CD4-positive, alpha-beta T cell treated with Interleukin-6 for 4 hours (primary cell): ENCODE results near the gene GPATCH2.
A peak's percentile ranks its signal among the peaks of the same experiment; 100 is the strongest.
"Not testable (repeated sequence)": the region's sequence is repeated elsewhere in the genome, so short reads cannot be mapped to it uniquely, and the experiment has no call there.

Source experiments
- DNase-seq: peaks from one replicate; pipeline ENCODE4 v3.0.0-alpha.2; 2020; ENCODE audit warnings: mixed read lengths

The GPATCH2 gene

DNA sequence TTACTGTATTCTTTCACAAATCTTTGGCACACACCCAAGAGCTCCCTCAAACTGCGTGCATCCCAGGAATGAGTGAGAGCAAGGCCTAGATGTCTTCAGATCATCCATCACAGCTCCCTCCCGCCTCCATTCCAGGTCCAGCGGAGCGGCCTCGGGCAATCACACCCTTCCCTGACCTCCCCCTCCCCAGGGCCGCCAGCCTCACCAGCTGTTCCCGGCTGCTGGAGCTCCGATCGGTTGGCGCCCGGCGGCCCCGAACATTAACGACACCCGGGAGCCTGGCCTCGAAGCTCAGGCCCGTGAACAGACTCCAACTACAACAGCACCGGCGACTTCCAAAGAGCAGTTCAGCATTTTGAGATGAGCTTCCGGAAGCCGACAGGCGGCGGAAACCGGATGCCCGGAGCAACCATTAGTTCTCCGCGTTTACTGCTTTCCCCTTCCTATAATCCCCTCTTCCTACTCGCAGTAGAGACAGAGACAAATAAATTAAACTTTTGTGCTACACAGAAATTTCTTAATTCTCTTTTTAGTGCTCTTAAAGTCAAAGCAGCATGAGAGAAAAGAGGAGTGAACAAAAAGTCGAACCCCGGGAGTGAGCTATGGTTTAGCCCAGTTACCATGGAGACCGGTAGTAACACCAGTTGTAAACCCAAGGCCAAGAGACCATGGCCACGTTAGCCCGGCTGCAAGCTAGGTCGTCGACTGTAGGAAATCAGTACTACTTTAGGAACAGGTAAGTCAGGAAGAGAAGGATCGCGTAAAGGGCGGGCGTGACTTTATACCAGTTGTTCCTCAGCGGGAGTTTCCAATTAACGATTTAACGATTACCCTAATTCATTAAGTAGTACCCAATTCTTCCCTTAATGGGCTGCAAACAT, at the start of gene GPATCH2, which contains the start of gene SPATA17:
TSS of gene GPATCH2 (minus strand) at position 380 of the 881 bp plus-strand sequence. CDS start at position 261, 119 bp downstream.
TSS of gene SPATA17 (plus strand) at position 634 of the 881 bp plus-strand sequence. CDS start at position 669, 35 bp downstream.
- peak; percentile 78 for DNase-seq

DNA sequence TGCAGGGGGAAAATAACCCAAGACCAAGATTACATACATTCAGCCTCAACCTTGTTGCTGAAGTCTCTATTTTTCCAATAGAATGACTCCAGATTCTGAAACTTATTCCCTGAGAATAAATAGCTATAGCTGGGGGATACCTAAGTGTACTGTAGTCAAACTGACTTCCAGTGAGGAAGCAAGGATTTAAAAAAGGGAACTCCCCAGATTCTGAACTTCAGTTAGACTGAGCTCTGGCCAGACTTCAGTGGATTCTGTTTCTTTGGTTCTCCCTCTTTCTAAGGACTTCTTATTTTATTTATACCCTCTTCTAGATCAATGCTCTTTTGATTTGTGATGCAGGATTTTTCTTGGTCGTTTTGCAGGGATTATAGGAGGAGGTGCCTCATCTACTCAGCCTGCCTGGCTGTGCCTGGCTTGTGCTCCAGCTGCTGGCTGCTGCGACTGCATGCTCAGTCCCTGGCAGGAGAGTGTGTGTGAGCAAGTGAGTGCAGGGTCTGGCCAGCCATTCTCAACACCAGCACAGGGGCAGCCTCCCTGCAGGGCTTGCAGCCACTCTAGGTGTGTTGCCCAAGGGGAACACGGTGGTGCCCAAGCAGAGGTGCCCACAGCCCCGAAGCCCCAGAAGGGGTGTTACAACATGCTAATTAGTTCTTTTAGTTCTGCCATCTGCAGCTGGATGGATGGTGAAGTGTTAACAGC, 43.3 kb upstream of the GPATCH2 start:
- DNase-seq, result no peak

DNA sequence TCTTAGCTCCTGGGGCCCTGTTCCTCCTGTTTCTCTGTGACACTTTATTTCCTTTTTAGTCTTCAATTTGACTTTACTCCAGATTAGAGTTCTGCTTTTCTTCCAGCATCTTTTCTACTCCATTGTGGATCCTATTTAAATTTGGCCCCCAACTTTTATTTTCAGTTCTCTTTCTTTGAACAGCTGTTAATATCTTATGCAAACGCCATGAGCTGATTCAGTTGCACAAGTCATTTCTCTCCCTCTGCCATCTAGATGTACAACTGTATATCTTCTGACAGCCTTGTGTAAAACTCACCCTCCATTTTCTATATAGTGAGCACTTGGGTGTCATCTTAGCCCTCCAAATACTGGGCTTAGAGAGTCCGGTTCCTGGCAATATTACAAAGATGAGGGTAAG, 42.5 kb upstream of the GPATCH2 start:
- DNase-seq, result no peak

DNA sequence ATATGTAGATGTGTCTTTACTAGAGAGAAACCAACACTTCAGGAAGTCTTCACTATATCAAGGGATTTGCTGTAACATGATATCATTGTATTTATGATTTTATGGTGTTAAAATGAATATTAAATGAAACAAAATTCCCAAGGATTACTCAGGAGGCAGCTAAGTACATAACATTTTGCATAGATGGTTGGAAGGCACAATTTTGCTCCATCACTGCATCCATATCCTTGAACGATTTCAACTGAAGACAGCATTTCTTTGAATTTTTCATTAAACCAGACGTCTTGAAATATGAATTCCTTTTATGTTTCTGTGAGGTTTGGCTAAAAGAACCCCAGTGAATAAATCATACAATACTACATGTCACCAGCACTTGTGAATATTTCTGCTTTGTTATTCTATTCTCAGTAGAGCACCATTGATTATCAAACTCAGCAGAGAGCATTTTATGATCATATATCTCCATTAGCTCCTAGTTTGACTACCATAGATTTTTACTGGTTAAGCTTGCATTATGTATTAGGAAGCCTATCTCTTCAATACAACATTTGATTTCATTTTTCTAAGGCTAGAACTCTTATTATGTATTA, 37.6 kb upstream of the GPATCH2 start:
- no peak for DNase-seq

DNA sequence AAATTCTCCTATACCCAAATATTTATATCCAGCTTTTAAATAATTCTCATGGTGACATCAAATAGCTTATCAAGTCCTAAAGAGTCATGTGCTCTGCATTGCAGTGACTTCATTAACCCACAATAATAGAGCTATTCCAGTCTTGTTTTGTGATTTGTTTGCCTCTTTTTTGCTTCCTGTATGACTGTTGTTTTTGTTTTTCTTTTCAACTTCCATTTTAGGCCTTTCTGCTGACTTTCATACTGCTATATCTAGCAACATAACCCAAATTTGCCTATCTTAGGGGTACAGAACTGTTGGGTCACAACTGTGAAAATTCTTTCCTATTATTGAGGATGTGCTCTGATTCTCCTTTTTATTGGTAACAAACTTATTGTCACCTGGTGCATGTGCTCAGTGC, 30.5 kb upstream of the GPATCH2 start:
- DNase-seq, result no peak

DNA sequence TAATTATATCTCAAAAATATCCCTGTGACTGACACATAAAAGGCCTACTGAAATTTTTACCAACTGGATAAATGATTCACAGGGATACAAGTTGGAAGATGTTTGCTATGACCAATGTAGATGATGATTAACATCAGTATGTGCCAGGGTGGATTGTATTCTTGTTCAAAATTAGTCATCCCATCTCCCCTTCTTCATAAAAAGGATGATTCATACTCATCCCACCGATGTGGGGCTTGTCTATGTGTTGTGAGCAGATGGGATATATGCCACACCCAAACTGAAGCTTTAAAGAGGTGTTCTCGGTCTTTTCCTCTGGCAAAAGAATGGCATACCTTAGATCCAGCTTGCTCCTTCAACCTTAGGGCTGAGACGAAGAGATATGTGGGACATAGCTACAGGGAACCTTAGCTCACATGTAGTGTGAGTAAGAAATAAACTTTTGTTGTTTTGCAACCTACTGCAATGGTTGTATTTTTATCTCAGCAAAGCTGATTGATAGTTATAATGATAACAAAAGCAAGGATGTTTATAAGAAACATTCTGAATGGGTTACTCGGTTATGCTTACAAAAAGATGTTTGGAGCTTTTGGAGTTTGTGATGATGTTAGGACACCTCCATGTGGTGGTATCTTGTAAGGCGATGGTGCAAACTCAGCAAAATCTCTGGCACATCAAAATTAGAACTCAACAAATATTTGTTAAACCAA, 29.6 kb upstream of the GPATCH2 start:
- no peak for DNase-seq

DNA sequence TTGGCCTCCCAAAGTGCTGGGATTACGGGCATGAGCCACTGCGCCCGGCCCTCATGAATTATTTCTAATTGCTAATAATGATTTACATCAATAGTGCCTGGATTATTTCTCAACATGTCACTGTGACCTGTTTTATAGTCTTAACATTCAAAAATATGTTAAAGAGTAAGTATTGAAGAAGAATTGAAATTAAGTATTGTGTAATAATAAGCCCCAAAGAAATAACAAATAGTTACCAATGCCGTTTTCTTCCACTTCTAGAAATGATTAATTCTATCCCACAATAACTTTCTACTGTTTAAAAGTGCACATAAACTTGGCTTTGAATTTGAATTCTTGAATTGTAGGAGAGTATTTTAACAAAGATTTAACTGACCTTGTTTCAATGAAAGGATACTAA, 19.8 kb upstream of the GPATCH2 start:
- no peak for DNase-seq

DNA sequence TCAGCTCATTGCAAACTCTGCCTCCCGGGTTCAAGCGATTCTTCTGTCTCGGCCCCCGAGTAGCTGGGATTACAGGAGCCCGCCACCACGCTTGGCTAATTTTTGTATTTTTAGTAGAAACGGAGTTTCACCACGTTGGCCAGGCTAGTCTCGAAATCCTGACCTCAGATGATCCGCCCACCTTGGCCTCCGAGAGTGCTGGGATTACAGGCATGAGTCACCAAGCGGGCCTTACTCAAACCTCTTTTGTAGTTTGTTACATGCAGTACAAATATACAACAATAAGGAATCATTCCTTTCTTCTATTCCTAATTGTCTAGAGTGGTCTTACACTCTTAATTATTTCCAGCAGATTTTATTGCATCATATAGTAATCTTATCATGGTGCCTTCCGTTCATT, 16.9 kb upstream of the GPATCH2 start:
- no peak for DNase-seq

DNA sequence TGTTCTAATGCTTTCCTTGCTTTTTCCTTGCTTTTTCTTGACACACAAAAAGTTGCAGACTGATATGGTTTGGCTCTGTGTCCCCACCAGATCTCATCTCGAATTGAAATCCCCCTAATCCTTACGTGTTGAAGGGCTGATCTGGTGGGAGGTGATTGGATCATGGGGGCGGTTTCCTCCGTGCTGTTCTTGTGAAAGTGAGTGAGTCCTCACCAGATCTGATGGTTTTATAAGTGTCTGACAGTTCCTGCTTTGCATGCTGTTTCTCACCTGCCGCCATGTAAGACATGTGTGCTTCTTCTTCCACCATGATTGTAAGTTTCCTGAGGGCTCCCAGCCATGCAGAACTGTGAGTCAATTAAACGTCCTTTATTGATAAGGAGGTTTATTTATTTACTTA, 11.6 kb upstream of the GPATCH2 start:
- DNase-seq, result no peak

DNA sequence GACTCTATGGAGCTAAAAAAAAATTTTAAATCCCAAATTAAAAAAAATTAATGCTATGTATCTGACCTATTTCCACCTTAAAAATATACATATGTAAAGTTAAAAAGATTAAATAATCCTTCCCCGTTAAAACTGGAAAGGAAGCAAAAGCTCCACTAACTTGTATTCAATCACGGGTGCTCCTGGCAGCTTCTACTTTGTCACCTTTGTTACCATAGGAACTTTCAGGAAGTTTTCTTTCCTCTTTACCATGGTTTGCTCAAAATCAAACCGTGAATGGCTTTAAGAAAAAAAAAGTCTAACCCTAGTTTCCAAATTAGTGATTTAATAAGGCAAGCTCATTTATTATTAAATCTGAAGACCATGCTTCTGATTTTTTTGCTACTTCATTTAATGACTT, 3.5 kb downstream of the GPATCH2 start:
- no peak for DNase-seq

DNA sequence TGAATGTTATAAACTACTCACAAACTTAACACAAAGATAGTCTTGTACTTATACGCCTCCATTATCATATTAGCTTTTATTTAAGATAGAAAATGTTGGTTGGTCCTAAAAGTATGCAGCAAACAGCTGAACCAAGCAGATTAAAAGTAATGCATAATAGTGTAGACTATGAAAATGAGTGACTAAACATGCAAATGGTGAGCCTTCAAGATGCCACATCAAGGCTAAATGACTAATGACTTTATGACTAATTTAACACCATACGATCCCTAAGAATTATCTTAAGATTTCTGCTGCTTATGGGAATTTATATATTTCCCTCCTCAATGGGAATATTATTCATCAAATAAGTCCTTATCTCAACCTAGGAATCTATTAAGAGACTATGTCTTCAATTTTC, 4.6 kb downstream of the GPATCH2 start:
- DNase-seq, result no peak

DNA sequence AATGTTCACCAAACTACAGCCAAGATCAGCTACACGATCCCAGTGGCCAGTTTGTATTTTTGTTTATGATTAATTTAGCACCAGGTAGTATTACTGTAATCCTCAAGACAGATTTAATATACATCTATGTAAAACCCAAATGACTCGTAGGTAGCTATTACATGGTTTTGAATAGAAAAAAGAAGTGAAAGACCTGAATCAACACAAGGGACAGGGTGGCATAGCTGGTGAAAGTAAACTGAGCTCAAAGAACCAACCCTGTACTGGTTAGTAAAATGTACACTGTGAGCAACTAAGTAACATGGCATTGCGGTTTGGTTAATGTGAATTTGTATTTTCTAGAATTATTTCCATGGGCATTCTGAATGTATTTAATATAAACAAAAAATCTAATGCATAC, 8.8 kb downstream of the GPATCH2 start:
- DNase-seq, result no peak

DNA sequence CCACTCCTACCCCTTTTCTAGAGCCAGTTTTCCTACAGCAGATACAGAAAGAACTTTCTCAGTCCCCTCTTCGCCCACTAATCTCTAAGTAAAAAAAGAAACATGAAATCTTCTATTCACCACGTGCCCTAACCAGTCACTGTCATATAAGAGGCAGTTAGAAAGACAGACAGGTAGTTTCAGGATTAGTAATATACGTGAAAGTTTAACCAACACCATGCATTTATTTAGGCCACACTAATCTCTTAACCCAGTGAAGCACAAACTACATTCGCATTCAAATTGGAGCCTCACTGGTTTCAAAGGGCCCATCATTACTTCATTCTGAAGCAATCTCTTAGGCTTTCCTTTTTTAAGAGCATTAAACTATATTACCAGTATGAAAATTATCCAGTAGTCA, 10.1 kb downstream of the GPATCH2 start:
- DNase-seq, result no peak

DNA sequence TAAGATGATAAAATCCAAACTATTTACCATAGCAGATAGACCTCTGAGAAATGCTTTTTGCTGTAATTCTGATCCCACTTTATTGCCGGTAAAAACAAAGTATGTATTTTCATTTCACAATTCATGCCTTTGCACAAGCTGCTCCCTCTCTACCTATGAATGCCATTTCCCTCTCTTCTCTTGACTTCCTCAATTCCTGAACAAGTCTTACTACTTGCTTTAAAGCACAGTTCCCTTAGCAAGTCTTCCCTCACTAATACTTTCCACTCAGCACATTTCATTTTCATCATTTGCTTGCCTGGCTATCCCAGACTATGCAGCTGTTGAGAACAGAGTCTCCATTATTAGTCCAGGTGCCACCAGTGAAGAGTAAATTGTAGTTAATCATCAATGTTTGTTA, 13.8 kb downstream of the GPATCH2 start:
- DNase-seq, result no peak

DNA sequence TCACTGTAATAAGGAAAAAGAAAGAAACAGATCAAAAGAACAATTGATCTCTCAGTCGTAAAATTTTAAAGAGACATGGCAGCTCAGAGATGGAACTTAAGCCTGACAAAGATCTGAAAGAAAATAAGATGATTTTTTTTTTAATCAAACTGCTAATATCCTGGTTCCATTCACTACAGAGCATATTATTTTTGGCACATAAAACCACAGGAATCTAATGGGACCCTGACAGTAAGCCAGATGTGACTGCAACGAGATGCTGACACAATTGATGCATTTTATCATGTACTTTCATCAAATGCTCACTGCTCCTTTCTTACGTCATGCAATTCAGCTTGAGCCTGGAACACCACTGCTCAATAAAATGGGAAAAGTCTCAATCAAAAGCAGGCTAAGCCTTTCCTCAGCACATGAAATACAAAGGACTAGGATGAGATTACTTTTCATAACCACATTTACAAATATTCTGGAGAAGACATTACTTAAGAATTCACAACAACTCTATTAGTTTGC, 16.6 kb downstream of the GPATCH2 start:
- DNase-seq, result no peak

DNA sequence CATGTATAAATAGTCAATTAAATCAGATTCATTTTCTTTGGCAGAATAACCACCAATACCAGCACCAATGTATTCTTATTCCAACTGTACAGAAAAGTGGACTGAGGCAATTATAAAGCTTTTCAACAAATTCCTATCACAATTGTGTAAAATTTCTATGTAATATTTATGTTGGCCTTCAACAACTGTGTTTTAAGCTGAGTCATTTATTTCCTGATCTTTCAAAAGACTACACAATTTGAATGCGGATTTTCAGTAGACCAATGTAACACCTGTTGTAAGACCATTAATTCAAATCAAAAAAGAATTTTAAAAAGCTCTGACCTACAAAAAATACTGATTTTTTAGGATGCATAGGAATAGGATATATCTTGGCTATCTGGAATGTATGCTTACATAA, 25.5 kb downstream of the GPATCH2 start:
- DNase-seq, result no peak

DNA sequence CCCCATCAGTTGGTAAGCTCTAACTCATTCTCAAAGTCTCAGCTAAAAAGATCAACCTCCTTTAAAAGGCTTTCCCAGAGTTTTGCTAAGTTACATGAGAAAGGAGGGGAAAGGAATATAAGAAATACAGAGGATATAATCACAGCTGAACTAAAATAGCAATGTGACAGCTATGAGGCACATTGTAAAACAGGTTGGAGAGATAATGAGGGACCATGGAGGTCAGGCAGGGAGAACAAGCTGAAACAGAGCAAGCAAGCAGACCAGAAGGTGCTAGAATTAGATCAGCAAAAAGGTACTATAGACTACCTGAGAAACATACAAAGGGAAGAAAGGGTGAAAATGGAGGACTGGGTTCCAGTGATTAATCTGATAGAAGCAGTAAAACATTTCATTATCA, 28.5 kb downstream of the GPATCH2 start:
- DNase-seq, result no peak

DNA sequence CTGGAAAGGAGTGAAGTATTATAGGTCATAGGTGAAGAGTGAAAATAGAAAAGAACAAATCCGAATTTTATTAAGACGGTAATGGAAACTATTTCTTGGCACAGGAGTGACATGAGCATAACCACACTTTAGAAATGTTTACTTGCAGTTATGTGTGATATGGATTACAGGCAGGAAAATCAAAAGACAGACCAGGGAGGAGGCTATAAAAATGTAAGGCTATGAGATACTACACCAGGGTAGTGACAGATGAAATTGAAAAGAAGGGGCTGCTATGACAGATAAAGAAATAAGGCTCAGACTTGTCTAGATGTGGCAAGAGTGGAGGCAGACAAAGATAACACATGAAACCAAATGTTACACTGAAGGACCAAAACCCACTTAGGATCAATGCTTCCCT, 31.7 kb downstream of the GPATCH2 start:
- no peak for DNase-seq

DNA sequence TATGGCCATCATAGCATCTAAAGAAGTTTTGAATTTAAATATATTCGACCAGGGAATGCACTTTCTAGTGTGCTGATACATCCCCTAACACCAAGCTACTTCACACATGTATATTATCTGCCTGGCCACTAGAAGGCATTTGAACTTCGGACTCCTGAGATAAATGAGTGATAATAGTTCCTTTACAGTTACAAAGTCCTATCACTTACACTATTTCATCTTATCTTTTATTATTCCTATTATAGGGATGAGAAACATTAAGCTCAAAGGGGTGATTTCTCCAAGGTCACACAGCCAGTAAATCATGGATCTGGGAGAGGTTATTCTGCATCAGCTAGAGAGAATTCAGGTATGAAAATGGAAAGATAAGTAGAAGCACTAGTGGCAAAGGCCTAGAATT, 40.3 kb downstream of the GPATCH2 start:
- no peak for DNase-seq

DNA sequence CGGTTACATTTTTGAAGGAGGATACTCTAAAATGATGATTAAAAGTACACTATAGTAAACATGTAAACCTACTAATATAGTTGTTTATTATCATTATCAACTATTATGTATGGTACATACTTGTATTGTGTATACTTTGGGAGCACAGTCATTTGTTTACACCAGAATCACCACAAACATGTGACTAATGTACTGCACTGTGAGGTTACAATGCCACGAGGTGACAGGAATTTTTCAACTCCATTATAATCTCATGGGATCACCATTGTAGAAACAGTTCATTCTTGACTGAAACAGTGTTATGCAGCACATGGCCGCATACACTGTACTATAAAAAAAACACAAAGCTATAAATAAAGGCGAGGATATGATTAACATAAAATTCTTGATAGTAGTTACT, 44.3 kb downstream of the GPATCH2 start:
- DNase-seq, result no peak

DNA sequence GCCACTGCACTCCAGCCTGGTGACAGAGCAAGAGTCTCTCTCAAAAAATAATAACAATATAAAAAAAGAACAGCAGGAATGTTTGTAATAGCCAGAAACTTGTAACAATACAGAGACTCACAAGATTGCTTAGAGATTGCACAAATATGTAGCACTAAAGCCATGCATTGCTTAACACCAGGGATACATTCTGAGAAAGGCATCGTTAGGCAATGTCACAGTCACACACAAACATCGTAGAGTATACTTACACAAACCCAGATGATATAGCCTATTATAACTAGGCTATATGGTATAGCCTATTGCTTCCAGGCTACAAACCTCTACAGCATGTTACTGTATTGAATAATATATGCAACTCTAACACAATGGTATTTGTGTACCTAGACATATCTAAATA, 45.3 kb downstream of the GPATCH2 start:
- no peak for DNase-seq

DNA sequence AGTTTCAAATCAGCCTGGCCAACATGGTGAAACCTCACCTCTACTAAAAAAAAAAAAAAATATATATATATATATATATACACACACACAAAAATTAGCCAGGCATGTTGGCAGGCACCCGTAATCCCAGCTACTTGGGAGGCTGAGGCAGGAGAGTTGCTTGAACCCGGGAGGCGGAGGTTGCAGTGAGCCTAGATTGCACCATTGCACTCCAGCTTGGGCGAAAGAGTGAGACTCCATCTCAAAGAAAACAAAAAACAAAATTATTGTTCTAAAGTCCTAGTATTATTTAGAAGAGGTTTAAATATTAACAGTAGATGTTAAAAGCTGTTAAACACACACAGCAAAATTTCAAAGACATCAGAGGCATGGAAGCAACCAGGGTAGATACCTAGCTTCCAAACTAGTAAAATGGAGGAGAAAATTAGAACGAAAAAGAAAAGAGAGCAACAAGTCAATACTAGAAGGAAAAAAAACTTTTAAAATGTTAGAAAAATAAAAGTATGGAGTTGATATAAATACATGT, 46.5 kb downstream of the GPATCH2 start:
- DNase-seq, result not testable (repeated sequence)

DNA sequence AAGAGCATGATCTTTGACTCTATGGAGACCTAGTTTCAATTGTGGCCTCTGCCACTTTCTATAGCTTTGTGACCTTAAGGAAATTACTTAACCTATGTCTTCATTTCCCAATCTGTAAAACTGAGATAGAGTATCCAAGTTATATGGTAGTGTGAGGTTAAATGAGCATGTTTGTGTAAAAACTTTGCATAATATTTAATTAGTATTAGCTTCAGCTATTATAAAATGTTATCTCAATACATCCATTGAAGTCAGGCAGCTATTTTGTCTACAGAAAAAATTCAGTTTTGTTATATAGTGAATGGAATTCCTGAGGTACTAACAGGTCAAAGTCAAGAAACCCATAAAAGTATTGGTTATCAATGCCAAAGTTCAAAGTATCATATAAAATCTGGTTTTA, 53.6 kb downstream of the GPATCH2 start:
- no peak for DNase-seq
